HepG2 (cell line): ENCODE measurements around the gene RPS28. TPM values are rescaled to one million over a fixed set of nuclear protein-coding genes. Genes with fewer than 3 reads are reported as not detected.

Experiments
- ARNTL ChIP-seq: sonication (generic); formaldehyde crosslinking; IDR thresholded peaks from 2 replicates; pipeline ENCODE4 v1.4.0; 2020; ENCODE audit warnings: mild to moderate bottlenecking, missing genetic modification reagents
- CBX2 ChIP-seq, 2 experiments: fragments of 200-600 bp in 1 of 2; sonication (generic); formaldehyde crosslinking in 1 of 2; IDR thresholded peaks; 2 replicates each; pipeline versions ENCODE4 v1.7.0 to v1.8.1; 2018 to 2022; ENCODE audit warnings: low read depth in 2 of 2, low read length in 1 of 2, mild to moderate bottlenecking in 1 of 2, missing genetic modification reagents in 1 of 2
- CTCF ChIP-seq: sonication (generic); formaldehyde crosslinking; IDR thresholded peaks from 2 replicates; pipeline ENCODE4 v1.5.0; 2020; ENCODE audit warnings: mild to moderate bottlenecking, missing genetic modification reagents, moderate library complexity
- IRF9 ChIP-seq: sonication (generic); formaldehyde crosslinking; IDR thresholded peaks from 2 replicates; pipeline ENCODE4 v1.8.0; 2022; ENCODE audit warnings: missing genetic modification reagents, mild to moderate bottlenecking, borderline replicate concordance
- PITX1 ChIP-seq: sonication (generic); formaldehyde crosslinking; IDR thresholded peaks from 2 replicates; pipeline ENCODE4 v1.5.1; 2020; ENCODE audit warnings: mild to moderate bottlenecking, missing genetic modification reagents
- ZNF550 ChIP-seq: sonication (generic); formaldehyde crosslinking; IDR thresholded peaks from 2 replicates; pipeline ENCODE4 v1.4.0; 2020; ENCODE audit warnings: mild to moderate bottlenecking, missing genetic modification reagents, borderline replicate concordance
- ZXDC ChIP-seq: sonication (generic); formaldehyde crosslinking; IDR thresholded peaks from 2 replicates; pipeline ENCODE4 v1.5.0; 2020; ENCODE audit warnings: mild to moderate bottlenecking, missing genetic modification reagents
- polyA plus RNA-seq, 8 experiments: library from polyadenylated mRNA; depleted of rRNA in 3 of 8; stranded (reverse) in 7 of 8; unstranded in 1 of 8; fragments of >200 nt; fragmentation: Illumina TruSeq in 4 of 8; extraction: Trizol in 4 of 8; gene quantifications; 2 replicates each; pipeline versions ENCODE4 v1.2.1 to v1.2.3, GENCODE V29; 2011 to 2016; ENCODE audit warnings: low read depth in 4 of 8, missing spikeins in 1 of 8, mixed read lengths in 1 of 8; ENCODE audit not compliant: insufficient read depth in 1 of 8
- total RNA-seq, 5 experiments: library from RNA; depleted of rRNA; stranded (reverse); fragments of >200 nt; fragmentation: Illumina TruSeq; extraction: Trizol; gene quantifications; 2 replicates each; pipeline ENCODE4 v1.2.3, GENCODE V29; 2016; ENCODE audit warnings: low read depth in 1 of 5
- TF ChIP-seq, protein P1 (sequence below): sonication (generic); formaldehyde crosslinking; IDR thresholded peaks from 2 replicates; pipeline ENCODE4 v1.4.0; 2020; ENCODE audit warnings: mild to moderate bottlenecking, missing genetic modification reagents
- TF ChIP-seq, protein P2 (sequence below): fragments of 450-650 bp; IDR thresholded peaks from 2 replicates; pipeline ENCODE4 v1.6.1; 2016
- TF ChIP-seq, protein P3 (sequence below): sonication (generic); formaldehyde crosslinking; IDR thresholded peaks from 2 replicates; pipeline ENCODE4 v1.4.0; 2020; ENCODE audit warnings: missing genetic modification reagents, borderline replicate concordance

The RPS28 gene
- total and polyA plus RNA-seq, 2 of the 13 experiments (the other 11 are each of a cell fraction or from before 2014, with no cell fraction given), result 281 to 545 TPM

DNA sequence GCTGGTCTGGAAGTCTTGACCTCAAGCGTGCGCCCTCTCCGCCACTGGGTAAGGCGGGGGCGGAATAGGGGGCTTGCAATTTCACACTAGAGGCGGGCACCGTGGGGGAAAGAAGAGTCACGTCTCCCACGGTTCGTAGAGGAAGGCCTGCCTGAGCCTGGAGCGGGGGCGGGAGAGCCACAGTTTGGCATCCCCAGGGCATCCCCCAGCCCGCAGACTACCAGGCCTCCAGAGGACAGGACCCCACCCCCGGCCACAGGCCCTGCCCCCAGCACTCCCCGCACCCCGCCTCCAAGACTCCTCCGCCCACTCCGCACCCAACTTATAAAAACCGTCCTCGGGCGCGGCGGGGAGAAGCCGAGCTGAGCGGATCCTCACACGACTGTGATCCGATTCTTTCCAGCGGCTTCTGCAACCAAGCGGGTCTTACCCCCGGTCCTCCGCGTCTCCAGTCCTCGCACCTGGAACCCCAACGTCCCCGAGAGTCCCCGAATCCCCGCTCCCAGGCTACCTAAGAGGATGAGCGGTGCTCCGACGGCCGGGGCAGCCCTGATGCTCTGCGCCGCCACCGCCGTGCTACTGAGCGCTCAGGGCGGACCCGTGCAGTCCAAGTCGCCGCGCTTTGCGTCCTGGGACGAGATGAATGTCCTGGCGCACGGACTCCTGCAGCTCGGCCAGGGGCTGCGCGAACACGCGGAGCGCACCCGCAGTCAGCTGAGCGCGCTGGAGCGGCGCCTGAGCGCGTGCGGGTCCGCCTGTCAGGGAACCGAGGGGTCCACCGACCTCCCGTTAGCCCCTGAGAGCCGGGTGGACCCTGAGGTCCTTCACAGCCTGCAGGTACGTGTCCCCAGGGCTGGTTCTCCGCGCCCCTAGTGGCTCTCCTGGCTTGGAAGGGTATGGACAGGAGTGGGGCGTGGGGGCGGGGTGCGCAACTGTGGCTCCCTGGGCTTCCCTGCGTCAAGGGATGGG, 42.8 kb downstream of the RPS28 start, which contains the start of gene ANGPTL4 (continued):
- TF ChIP-seq, protein P1, sequence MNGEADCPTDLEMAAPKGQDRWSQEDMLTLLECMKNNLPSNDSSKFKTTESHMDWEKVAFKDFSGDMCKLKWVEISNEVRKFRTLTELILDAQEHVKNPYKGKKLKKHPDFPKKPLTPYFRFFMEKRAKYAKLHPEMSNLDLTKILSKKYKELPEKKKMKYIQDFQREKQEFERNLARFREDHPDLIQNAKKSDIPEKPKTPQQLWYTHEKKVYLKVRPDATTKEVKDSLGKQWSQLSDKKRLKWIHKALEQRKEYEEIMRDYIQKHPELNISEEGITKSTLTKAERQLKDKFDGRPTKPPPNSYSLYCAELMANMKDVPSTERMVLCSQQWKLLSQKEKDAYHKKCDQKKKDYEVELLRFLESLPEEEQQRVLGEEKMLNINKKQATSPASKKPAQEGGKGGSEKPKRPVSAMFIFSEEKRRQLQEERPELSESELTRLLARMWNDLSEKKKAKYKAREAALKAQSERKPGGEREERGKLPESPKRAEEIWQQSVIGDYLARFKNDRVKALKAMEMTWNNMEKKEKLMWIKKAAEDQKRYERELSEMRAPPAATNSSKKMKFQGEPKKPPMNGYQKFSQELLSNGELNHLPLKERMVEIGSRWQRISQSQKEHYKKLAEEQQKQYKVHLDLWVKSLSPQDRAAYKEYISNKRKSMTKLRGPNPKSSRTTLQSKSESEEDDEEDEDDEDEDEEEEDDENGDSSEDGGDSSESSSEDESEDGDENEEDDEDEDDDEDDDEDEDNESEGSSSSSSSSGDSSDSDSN (CRISPR knock-in tag), result peak; percentile 82
- TF ChIP-seq PITX1 (0 out of 2 replicates have a peak, but pooled peaks have one; percentile 23), CTCF (CRISPR knock-in tag) (peak; percentile 4; the same call in 1 of the 2 replicates), IRF9 (CRISPR knock-in tag) (peak; percentile 24; the same call in 1 of the 2 replicates), ARNTL (CRISPR knock-in tag) (peak; percentile 40; the same call in 1 of the 2 replicates), ZNF550 (CRISPR knock-in tag) (no peak), CBX2 (IDR thresholded peaks at IDR 0.05; ENCODE audit: low read depth, low read length) (no peak), CBX2 (CRISPR knock-in tag; IDR thresholded peaks at IDR 0.05; ENCODE audit: low read depth) (no peak), ZXDC (CRISPR knock-in tag) (no peak)
- TF ChIP-seq, protein P2, sequence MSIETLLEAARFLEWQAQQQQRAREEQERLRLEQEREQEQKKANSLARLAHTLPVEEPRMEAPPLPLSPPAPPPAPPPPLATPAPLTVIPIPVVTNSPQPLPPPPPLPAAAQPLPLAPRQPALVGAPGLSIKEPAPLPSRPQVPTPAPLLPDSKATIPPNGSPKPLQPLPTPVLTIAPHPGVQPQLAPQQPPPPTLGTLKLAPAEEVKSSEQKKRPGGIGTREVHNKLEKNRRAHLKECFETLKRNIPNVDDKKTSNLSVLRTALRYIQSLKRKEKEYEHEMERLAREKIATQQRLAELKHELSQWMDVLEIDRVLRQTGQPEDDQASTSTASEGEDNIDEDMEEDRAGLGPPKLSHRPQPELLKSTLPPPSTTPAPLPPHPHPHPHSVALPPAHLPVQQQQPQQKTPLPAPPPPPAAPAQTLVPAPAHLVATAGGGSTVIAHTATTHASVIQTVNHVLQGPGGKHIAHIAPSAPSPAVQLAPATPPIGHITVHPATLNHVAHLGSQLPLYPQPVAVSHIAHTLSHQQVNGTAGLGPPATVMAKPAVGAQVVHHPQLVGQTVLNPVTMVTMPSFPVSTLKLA, result no peak
- TF ChIP-seq, protein P3, sequence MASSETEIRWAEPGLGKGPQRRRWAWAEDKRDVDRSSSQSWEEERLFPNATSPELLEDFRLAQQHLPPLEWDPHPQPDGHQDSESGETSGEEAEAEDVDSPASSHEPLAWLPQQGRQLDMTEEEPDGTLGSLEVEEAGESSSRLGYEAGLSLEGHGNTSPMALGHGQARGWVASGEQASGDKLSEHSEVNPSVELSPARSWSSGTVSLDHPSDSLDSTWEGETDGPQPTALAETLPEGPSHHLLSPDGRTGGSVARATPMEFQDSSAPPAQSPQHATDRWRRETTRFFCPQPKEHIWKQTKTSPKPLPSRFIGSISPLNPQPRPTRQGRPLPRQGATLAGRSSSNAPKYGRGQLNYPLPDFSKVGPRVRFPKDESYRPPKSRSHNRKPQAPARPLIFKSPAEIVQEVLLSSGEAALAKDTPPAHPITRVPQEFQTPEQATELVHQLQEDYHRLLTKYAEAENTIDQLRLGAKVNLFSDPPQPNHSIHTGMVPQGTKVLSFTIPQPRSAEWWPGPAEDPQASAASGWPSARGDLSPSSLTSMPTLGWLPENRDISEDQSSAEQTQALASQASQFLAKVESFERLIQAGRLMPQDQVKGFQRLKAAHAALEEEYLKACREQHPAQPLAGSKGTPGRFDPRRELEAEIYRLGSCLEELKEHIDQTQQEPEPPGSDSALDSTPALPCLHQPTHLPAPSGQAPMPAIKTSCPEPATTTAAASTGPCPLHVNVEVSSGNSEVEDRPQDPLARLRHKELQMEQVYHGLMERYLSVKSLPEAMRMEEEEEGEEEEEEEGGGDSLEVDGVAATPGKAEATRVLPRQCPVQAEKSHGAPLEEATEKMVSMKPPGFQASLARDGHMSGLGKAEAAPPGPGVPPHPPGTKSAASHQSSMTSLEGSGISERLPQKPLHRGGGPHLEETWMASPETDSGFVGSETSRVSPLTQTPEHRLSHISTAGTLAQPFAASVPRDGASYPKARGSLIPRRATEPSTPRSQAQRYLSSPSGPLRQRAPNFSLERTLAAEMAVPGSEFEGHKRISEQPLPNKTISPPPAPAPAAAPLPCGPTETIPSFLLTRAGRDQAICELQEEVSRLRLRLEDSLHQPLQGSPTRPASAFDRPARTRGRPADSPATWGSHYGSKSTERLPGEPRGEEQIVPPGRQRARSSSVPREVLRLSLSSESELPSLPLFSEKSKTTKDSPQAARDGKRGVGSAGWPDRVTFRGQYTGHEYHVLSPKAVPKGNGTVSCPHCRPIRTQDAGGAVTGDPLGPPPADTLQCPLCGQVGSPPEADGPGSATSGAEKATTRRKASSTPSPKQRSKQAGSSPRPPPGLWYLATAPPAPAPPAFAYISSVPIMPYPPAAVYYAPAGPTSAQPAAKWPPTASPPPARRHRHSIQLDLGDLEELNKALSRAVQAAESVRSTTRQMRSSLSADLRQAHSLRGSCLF, result no peak
